ENCODE measurements around the gene PHF13.

The PHF13 gene

GRCh38 chr1:6592441-6592840 lies 21.1 kb upstream of the PHF13 start:
- TF ChIP-seq, protein P1, sequence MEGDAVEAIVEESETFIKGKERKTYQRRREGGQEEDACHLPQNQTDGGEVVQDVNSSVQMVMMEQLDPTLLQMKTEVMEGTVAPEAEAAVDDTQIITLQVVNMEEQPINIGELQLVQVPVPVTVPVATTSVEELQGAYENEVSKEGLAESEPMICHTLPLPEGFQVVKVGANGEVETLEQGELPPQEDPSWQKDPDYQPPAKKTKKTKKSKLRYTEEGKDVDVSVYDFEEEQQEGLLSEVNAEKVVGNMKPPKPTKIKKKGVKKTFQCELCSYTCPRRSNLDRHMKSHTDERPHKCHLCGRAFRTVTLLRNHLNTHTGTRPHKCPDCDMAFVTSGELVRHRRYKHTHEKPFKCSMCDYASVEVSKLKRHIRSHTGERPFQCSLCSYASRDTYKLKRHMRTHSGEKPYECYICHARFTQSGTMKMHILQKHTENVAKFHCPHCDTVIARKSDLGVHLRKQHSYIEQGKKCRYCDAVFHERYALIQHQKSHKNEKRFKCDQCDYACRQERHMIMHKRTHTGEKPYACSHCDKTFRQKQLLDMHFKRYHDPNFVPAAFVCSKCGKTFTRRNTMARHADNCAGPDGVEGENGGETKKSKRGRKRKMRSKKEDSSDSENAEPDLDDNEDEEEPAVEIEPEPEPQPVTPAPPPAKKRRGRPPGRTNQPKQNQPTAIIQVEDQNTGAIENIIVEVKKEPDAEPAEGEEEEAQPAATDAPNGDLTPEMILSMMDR (conservative IDR thresholded peaks at IDR 0.05; ENCODE audit: low read depth, low read length): no peak
- no peak for DNase-seq (ENCODE audit: low read depth)
- no peak overlapping the region for H3K4me3 ChIP-seq (ENCODE audit: low read depth, low read length)

GRCh38 chr1:6592865-6593593 lies 20.5 kb upstream of the PHF13 start:
- no peak for DNase-seq (ENCODE audit: low read depth)
- no peak overlapping the region for H3K4me3 ChIP-seq (ENCODE audit: low read depth, low read length)
- TF ChIP-seq, protein P1 (conservative IDR thresholded peaks at IDR 0.05; ENCODE audit: low read depth, low read length): no peak

DNA sequence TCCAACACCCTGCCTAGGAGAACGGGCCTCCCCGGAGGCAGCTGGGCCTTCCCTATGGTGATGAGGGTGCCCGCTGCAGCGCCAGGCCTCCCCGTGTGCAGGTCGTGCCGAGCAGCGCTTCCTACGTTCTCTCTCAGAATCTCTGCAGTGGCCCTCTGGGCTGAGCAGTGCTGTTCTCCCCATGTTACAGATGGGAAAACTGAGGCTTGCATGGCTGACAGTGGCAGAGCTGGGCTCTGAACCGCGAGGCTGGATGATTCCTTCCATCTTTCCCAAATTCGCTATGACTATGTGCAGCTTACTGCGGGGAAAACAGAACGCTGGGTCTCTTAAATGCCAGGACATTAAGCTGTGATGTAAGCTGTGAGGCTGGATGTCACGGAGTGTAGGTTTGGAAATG lies 19.7 kb upstream of the PHF13 start:
- no peak overlapping the region for H3K4me3 ChIP-seq (ENCODE audit: low read depth, low read length)
- DNase-seq (ENCODE audit: low read depth): no peak
- TF ChIP-seq, protein P1 (conservative IDR thresholded peaks at IDR 0.05; ENCODE audit: low read depth, low read length): no peak

- TF ChIP-seq, protein P1 (conservative IDR thresholded peaks at IDR 0.05; ENCODE audit: low read depth, low read length): no peak
- H3K4me3 ChIP-seq (ENCODE audit: low read depth, low read length): no peak overlapping the region
- no peak for DNase-seq (ENCODE audit: low read depth)
Observed at GRCh38 chr1:6594977-6595740, 18.4 kb upstream of the PHF13 start.

DNA sequence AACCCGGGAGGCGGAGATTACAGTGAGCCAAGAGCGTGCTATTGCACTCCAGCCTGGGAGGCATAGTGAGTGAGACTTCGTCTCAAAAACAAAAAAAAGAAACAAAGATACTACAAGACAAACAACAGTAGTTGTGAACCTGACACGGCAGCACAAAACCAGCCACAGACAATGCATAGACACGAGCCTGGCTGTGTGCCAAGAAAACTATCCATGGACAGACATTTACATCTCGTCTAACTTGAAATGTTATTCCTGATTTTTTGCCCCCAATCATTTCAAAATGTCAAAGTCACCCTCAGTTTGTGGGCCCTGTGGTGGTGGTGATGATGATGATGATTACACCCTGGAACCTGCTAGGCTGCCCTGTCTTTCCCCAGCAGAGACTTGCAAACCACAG lies 17.2 kb upstream of the PHF13 start:
- TF ChIP-seq, protein P1 (conservative IDR thresholded peaks at IDR 0.05; ENCODE audit: low read depth, low read length): no peak
- no peak overlapping the region for H3K4me3 ChIP-seq (ENCODE audit: low read depth, low read length)
- DNase-seq (ENCODE audit: low read depth): no peak

GRCh38 chr1:6596886-6597776 lies 16.4 kb upstream of the PHF13 start:
- H3K4me3 ChIP-seq (ENCODE audit: low read depth, low read length): no peak overlapping the region
- no peak for DNase-seq (ENCODE audit: low read depth)
- TF ChIP-seq, protein P1 (conservative IDR thresholded peaks at IDR 0.05; ENCODE audit: low read depth, low read length): no peak

Data from choroid plexus epithelial cell (primary cell).